MM.1S (cell line): Measurements from ENCODE around the gene MYO1G.

Experiments
- CTCF ChIP-seq: fragments of 300-600 bp; sonication (generic); IDR thresholded peaks from 2 replicates; pipeline ENCODE4 v1.5.1; 2016; ENCODE audit warnings: antibody characterized with exemption, low read length, mixed read lengths
- EZH2 ChIP-seq: fragments of 300-600 bp; sonication (generic); optimal IDR thresholded peaks from 2 replicates; pipeline ENCODE3; 2017; ENCODE audit warnings: low read depth, mild to moderate bottlenecking, antibody characterized with exemption, low read length, mixed read lengths
- EZH2phosphoT487 ChIP-seq: fragments of 300-600 bp; sonication (generic); IDR thresholded peaks from 2 replicates; pipeline ENCODE4 v1.6.1; 2018; ENCODE audit warnings: antibody characterized with exemption, low read length

- TF ChIP-seq CTCF (no peak), EZH2phosphoT487 (no peak), EZH2 (no peak)
Measured at GRCh38 chr7:44918029-44918428, 60.8 kb downstream of the MYO1G start.
